Naive thymus-derived CD4-positive, alpha-beta T cell (primary cell): ENCODE measurements around the gene DYNLT3. TPM values are rescaled to one million over a fixed set of nuclear protein-coding genes. Genes with fewer than 3 reads are reported as not detected.
A peak's percentile ranks its signal among the peaks of the same experiment; 100 is the strongest.

Experiments
- ATAC-seq: fragments of 150-1000 bp; cut with Tn5 transposase; 2 replicates; pipeline ENCODE4 v1.10.0; 2021; ENCODE audit warnings: mild to moderate bottlenecking, moderate library complexity
- CTCF ChIA-PET: fragments of 350-600 bp; sonication (Branson Sonifier 250); formaldehyde crosslinking; loops from one replicate; lab custom pipeline; 2021; ENCODE audit warnings: antibody characterized with exemption; lab: Charles Lee
- POLR2A ChIA-PET: fragments of 350-600 bp; sonication (Branson Sonifier 250); formaldehyde crosslinking; loops from one replicate; lab custom pipeline; 2021; ENCODE audit warnings: antibody characterized with exemption, inconsistent platforms; lab: Charles Lee
- DNase-seq, 9 donors: peaks; one replicate each; pipeline versions ENCODE4 v3.0.0 to v3.0.0-alpha.2; 2020 to 2022; ENCODE audit warnings: mixed read lengths in 1 of 9
- H3K27ac ChIP-seq: one replicate; pipeline ENCODE4 v1.7.0; 2013; ENCODE audit warnings: mild to moderate bottlenecking, low read depth, low read length, moderate library complexity
- H3K27me3 ChIP-seq, 2 donors: one replicate each; pipeline ENCODE4 v1.7.0; 2013; ENCODE audit warnings: low read length in 2 of 2, mild to moderate bottlenecking in 2 of 2, moderate library complexity in 2 of 2; ENCODE audit not compliant: control insufficient read depth in 2 of 2, insufficient read depth in 2 of 2
- H3K36me3 ChIP-seq, 3 experiments: 1 replicate in 2 of 3; 2 replicates in 1 of 3; pipeline ENCODE4 v1.7.0; 2013; ENCODE audit warnings: low read length in 3 of 3, mild to moderate bottlenecking in 3 of 3, moderate library complexity in 1 of 3; ENCODE audit not compliant: insufficient read depth in 3 of 3, control insufficient read depth in 2 of 3
- H3K4me1 ChIP-seq, 2 donors: one replicate each; pipeline ENCODE4 v1.7.0; 2013; ENCODE audit warnings: low read length in 2 of 2, mild to moderate bottlenecking in 2 of 2, moderate library complexity in 1 of 2; ENCODE audit not compliant: control insufficient read depth in 2 of 2, insufficient read depth in 2 of 2
- H3K4me3 ChIP-seq: 2 replicates; pipeline ENCODE4 v1.7.0; 2013; ENCODE audit warnings: mild to moderate bottlenecking, low read length
- H3K9me3 ChIP-seq, 3 experiments: 1 replicate in 2 of 3; 2 replicates in 1 of 3; pipeline ENCODE4 v1.7.0; 2013; ENCODE audit warnings: low read length in 3 of 3; ENCODE audit not compliant: control insufficient read depth in 2 of 3
- H3K27ac Mint-ChIP-seq, 9 donors: one replicate each; pipeline ENCODE4 v1.8.0; 2020 to 2022; ENCODE audit warnings: mixed read lengths in 9 of 9, mild to moderate bottlenecking in 8 of 9, moderate library complexity in 5 of 9, inconsistent platforms in 2 of 9
- H3K27me3 Mint-ChIP-seq, 5 donors: one replicate each; pipeline ENCODE4 v1.8.0; 2021 to 2022; ENCODE audit warnings: mixed read lengths in 5 of 5, mild to moderate bottlenecking in 1 of 5
- H3K36me3 Mint-ChIP-seq, 5 donors: one replicate each; pipeline ENCODE4 v1.8.0; 2020 to 2022; ENCODE audit warnings: mixed read lengths in 5 of 5, mild to moderate bottlenecking in 3 of 5, inconsistent platforms in 1 of 5
- H3K4me1 Mint-ChIP-seq, 7 donors: one replicate each; pipeline ENCODE4 v1.8.0; 2020 to 2022; ENCODE audit warnings: mixed read lengths in 7 of 7, mild to moderate bottlenecking in 3 of 7, inconsistent platforms in 1 of 7
- H3K4me3 Mint-ChIP-seq, 10 donors: one replicate each; pipeline ENCODE4 v1.8.0; 2020 to 2022; ENCODE audit warnings: mild to moderate bottlenecking in 10 of 10, mixed read lengths in 10 of 10, moderate library complexity in 6 of 10, inconsistent platforms in 2 of 10
- H3K9me3 Mint-ChIP-seq, 11 donors: one replicate each; pipeline ENCODE4 v1.8.0; 2020 to 2022; ENCODE audit warnings: mixed read lengths in 11 of 11, mild to moderate bottlenecking in 4 of 11, inconsistent platforms in 1 of 11, moderate library complexity in 1 of 11
- intact Hi-C, 2 donors: fragments of 100-400 bp; cut with micrococcal nuclease; formaldehyde crosslinking; loops; one replicate each; pipeline ENCODE4 v1.15.1; 2023
- polyA plus RNA-seq, 2 donors: library from polyadenylated mRNA; unstranded; fragments of 300-500 nt; fragmentation: Illumina TruSeq; gene quantifications; one replicate each; pipeline ENCODE4 v1.2.3, GENCODE V29; 2021
- total RNA-seq, 6 experiments: library from RNA in 5 of 6; stranded (reverse) in 5 of 6; gene quantifications; 1 replicate in 5 of 6; 2 replicates in 1 of 6; pipeline ENCODE4 v1.2.3 and lab custom pipeline; 2021 to 2026

DYNLT3 gene
- total and polyA plus RNA-seq, 7 experiments from 2014 or later = 13.8 to 42.1 (median 25.8) TPM

DNA sequence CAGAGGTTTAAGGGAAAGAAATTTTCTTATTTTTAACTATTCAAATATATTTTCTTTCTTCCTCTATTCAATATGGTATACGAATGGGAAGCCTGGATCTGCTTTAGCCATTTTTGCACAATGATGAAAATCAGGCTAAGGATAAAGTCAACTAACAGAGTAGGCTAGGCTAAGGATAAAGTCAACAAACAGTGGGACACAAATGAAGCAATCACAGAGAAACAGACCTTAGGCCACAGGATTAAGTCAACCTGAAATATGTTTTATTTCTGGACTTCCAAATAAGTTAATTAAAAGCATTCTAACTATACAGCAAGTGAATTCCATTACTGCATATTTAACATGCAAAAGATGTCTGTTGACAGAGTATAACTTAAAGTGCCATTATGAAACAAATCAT is 17.0 kb downstream of the DYNLT3 start:
- no peaks in the 10 kb centered on the region for H3K27me3 Mint-ChIP-seq
- POLR2A ChIA-PET = no interaction called here
- DNase-seq (no peak), ATAC-seq (no peak)
- no peaks in the 10 kb centered on the region for H3K9me3 Mint-ChIP-seq
- H3K36me3 ChIP-seq = no peaks in the 10 kb centered on the region
- H3K27ac ChIP-seq = no peak overlapping the region
- intact Hi-C loops = no loop called here
- no peak overlapping the region for H3K4me3 Mint-ChIP-seq
- H3K9me3 ChIP-seq = no peaks in the 10 kb centered on the region
- peaks cover 0 to 6% (median 1%) of the 10 kb centered on the region in 7 donors for H3K4me1 Mint-ChIP-seq
- CTCF ChIA-PET = interaction anchor here (2.1 kb wide), 1 partner anchor 85 kb away, joined by 9 read pairs; no protein-coding TSS in a partner anchor
- H3K27me3 ChIP-seq = no peaks in the 10 kb centered on the region
- H3K27ac Mint-ChIP-seq = no peak overlapping the region
- H3K36me3 Mint-ChIP-seq = no peaks in the 10 kb centered on the region
- no peak overlapping the region for H3K4me3 ChIP-seq
- peaks cover 0 to under 1% of the 10 kb centered on the region in 2 donors for H3K4me1 ChIP-seq

DNA sequence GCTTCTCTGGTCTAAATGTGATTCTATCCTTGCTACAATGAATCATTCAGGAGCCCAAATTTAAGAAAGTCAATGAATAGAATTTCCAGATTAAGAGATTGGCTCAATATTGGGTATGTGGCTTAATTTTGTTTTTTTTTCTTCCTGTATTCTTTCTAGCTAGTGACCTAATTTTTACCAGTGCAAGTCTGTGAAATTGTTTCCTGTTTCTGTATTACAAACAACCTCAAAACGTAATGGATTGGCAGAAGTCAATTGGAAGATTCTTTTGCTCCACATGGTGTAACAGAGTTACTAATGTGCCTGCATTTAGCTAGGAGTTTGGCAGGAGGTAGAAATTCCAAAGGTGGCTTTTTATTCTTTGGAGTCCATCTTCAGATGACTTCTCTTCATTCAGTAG is 17.6 kb downstream of the DYNLT3 start:
- intact Hi-C loops = loop anchor here (5.0 to 10.0 kb wide), 4 partner anchors 255 to 498 kb away; partner anchors contain the start of genes LANCL3 (in 1 of the 2) and RPGR (in 1 of the 2)
- H3K4me1 ChIP-seq = peaks cover 4 to 7% of the 10 kb centered on the region in 2 donors
- ATAC-seq = no peak

DNA sequence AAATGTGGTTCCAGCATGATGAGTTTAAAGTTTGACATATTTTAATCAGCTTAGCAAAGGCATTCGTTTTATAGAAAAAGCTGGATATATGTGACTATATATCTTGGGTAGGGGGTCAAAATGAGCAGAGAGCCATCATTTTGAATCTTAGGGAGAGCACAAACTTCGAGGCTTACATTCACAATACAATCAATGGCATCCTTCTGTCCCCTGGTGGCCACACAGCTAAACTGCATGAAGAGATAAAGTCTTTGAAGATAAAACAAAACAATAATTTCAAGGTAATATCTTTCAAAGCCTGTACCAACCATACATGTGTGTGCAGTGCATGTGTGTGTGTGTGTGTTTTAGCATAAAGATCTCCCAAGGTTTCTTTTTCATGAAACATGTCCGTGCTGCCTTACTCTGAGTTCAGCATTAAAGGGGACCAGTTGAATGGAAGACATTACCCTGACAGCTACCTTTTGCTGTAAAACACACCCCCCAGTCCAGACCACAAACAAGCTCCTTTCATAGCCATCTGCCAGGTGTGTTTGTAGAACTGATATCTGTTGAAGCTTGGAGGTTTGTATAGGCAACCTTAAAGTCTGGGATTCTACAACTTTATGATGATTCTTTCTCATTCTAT is 22.0 kb downstream of the DYNLT3 start:
- DNase-seq (peak; percentile 9 to 69 (median 49)), ATAC-seq (peak; percentile 83)
- Histone ChIP-seq H3K9me3 (no peaks in the 10 kb centered on the region), H3K27me3 (no peaks in the 10 kb centered on the region), H3K4me3 (no peak overlapping the region), H3K4me1 (peaks cover 9 to 10% of the 10 kb centered on the region in 2 donors), H3K27ac (no peak overlapping the region), H3K36me3 (no peaks in the 10 kb centered on the region)
- Mint-ChIP-seq H3K4me3 (peak overlapping the region in 3 of 10 donors; percentile 6 to 14 (median 14)), H3K27me3 (no peaks in the 10 kb centered on the region), H3K9me3 (no peaks in the 10 kb centered on the region), H3K27ac (no peak overlapping the region), H3K4me1 (peaks cover 11 to 29% (median 20%) of the 10 kb centered on the region in 7 donors), H3K36me3 (no peaks in the 10 kb centered on the region)
- intact Hi-C loops = loop anchor here (1.0 to 10.0 kb wide), 5 partner anchors 80 to 502 kb away; partner anchors contain the start of genes LANCL3 (in 1 of the 2) and RPGR (in 1 of the 2)
- CTCF ChIA-PET = interaction anchor here (0.7 to 4.8 kb wide), 9 partner anchors 28 to 82 kb away, joined by 3 to 125 read pairs (median 3); no protein-coding TSS in a partner anchor
- POLR2A ChIA-PET = interaction anchor here (1.3 to 2.8 kb wide), 2 partner anchors 79 to 81 kb away, joined by 4 to 8 read pairs; no protein-coding TSS in a partner anchor

More for the DNA sequence above, 17.6 kb downstream of the DYNLT3 start:
- Histone ChIP-seq H3K27ac (no peak overlapping the region), H3K27me3 (no peaks in the 10 kb centered on the region), H3K4me3 (no peak overlapping the region), H3K36me3 (no peaks in the 10 kb centered on the region), H3K9me3 (no peaks in the 10 kb centered on the region)
- Mint-ChIP-seq H3K9me3 (no peaks in the 10 kb centered on the region), H3K27me3 (no peaks in the 10 kb centered on the region), H3K36me3 (no peaks in the 10 kb centered on the region), H3K4me1 (peaks cover 5 to 12% (median 8%) of the 10 kb centered on the region in 7 donors), H3K27ac (peak overlapping the region in 2 of 9 donors; percentile 8 to 54), H3K4me3 (no peak overlapping the region)
- ChIA-PET POLR2A (no interaction called here), CTCF (interaction anchor here (2.1 kb wide), 1 partner anchor 84 kb away, joined by 9 read pairs; no protein-coding TSS in a partner anchor)
- no peak for DNase-seq

- H3K27ac ChIP-seq = no peak overlapping the region
- no peaks in the 10 kb centered on the region for H3K9me3 ChIP-seq
- H3K27me3 ChIP-seq = no peaks in the 10 kb centered on the region
- H3K27me3 Mint-ChIP-seq = no peaks in the 10 kb centered on the region
- ChIA-PET POLR2A (interaction anchor here (1.3 to 2.8 kb wide), 2 partner anchors 79 to 80 kb away, joined by 4 to 8 read pairs; no protein-coding TSS in a partner anchor), CTCF (interaction anchor here (0.6 to 4.8 kb wide), 10 partner anchors 29 to 81 kb away, joined by 3 to 125 read pairs (median 3); no protein-coding TSS in a partner anchor)
- no peak for ATAC-seq
- no peak overlapping the region for H3K4me3 ChIP-seq
- intact Hi-C loops = loop anchor here (1.0 to 10.0 kb wide), 6 partner anchors 47 to 503 kb away; partner anchors contain the start of genes LANCL3 (in 1 of the 2) and RPGR (in 1 of the 2)
- H3K4me1 ChIP-seq = peaks cover 9 to 10% of the 10 kb centered on the region in 2 donors
- no peaks in the 10 kb centered on the region for H3K36me3 Mint-ChIP-seq
- peaks cover 11 to 26% (median 20%) of the 10 kb centered on the region in 7 donors for H3K4me1 Mint-ChIP-seq
- peak overlapping the region in 1 of 9 donors; percentile 16 for H3K27ac Mint-ChIP-seq
- peak in 1 of 9 donors; percentile 7 for DNase-seq
- no peaks in the 10 kb centered on the region for H3K36me3 ChIP-seq
- peak overlapping the region in 2 of 10 donors; percentile 14 to 30 for H3K4me3 Mint-ChIP-seq
- H3K9me3 Mint-ChIP-seq = no peaks in the 10 kb centered on the region
Measured at GRCh38 chrX:37824491-37825214, 22.7 kb downstream of the DYNLT3 start.

GRCh38 chrX:37820646-37821045 is 26.7 kb downstream of the DYNLT3 start:
- ATAC-seq = no peak
- Mint-ChIP-seq H3K27me3 (peaks cover 0 to 3% (median 0%) of the 10 kb centered on the region in 5 donors), H3K9me3 (no peaks in the 10 kb centered on the region), H3K4me3 (no peak overlapping the region), H3K27ac (no peak overlapping the region), H3K36me3 (no peaks in the 10 kb centered on the region), H3K4me1 (peaks cover 11 to 24% (median 20%) of the 10 kb centered on the region in 7 donors)
- no peak for DNase-seq
- Histone ChIP-seq H3K4me3 (no peak overlapping the region), H3K27me3 (no peaks in the 10 kb centered on the region), H3K36me3 (no peaks in the 10 kb centered on the region), H3K4me1 (peaks cover 9 to 10% of the 10 kb centered on the region in 2 donors), H3K9me3 (no peaks in the 10 kb centered on the region), H3K27ac (no peak overlapping the region)
- CTCF ChIA-PET = no interaction called here
- intact Hi-C loops = loop anchor here (5.0 to 10.0 kb wide), 2 partner anchors 43 to 246 kb away; partner anchors contain the start of gene LANCL3 (in 1 of the 2)
- POLR2A ChIA-PET = no interaction called here

- no peak for ATAC-seq
- H3K27me3 Mint-ChIP-seq = peaks cover 0 to 3% (median 0%) of the 10 kb centered on the region in 5 donors
- H3K27ac Mint-ChIP-seq = no peak overlapping the region
- CTCF ChIA-PET = no interaction called here
- peaks cover 0 to 1% (median 0%) of the 10 kb centered on the region in 11 donors for H3K9me3 Mint-ChIP-seq
- no peaks in the 10 kb centered on the region for H3K36me3 Mint-ChIP-seq
- Histone ChIP-seq H3K4me1 (no peaks in the 10 kb centered on the region), H3K36me3 (no peaks in the 10 kb centered on the region), H3K27ac (no peak overlapping the region), H3K4me3 (no peak overlapping the region), H3K27me3 (no peaks in the 10 kb centered on the region), H3K9me3 (no peaks in the 10 kb centered on the region)
- POLR2A ChIA-PET = no interaction called here
- H3K4me1 Mint-ChIP-seq = peaks cover 0 to 7% (median 6%) of the 10 kb centered on the region in 7 donors
- H3K4me3 Mint-ChIP-seq = no peak overlapping the region
- no peak for DNase-seq
- intact Hi-C loops = no loop called here
Measured at GRCh38 chrX:37818031-37818430, 29.3 kb downstream of the DYNLT3 start.
